AG09319 (cell line): ENCODE measurements around the gene LRRTM4.

Experiments
- DNase-seq: peaks from one replicate; pipeline ENCODE4 v3.0.0-alpha.2; 2010; ENCODE audit warnings: low read depth; ENCODE audit errors: extremely low read depth
- CTCF ChIP-seq: IDR thresholded peaks from 2 replicates; pipeline ENCODE4 v1.5.1; 2011; ENCODE audit warnings: low read depth, mild to moderate bottlenecking, inconsistent platforms, low read length, moderate library complexity

LRRTM4 gene

DNA sequence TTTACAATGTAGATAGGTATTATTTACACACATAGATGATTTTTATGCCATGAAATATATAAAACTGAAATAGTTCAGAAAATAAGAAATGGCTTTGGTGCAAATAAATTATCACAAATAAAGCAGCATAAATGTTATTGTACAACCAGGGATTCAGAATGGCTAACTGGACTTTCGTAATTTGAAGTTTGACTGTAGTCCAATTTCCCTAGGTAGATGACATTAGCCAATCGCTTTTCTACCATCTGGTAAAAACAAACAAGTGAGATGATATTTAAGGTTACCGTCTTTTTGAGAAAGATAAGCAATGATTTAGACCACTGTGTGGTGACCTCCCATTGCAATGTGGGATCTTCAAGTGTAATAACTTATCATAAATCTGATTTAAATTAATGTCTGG lies 400.7 kb downstream of the LRRTM4 start:
- TF ChIP-seq CTCF, result no peak
- DNase-seq, result no peak

GRCh38 chr2:77119333-77119732 lies 402.8 kb downstream of the LRRTM4 start:
- TF ChIP-seq CTCF, result no peak
- DNase-seq, result no peak

DNA sequence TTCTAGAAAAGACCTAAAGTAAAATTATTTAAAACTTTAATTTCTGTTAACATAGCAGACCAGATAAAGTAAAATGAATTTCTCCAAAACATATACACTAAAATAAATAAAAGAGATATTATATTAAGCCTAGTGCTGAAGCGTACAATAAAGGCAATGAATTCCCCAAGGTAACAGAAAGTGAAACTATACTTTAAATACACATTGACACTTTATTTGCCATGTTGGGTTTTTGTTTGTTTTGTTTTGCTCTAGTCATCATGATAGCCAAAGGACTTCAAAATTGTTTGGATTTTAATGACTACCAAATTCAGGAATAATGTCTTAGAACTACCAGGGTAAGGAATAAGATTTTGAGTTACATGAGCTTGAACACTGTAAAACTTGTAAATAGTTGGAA lies 413.3 kb downstream of the LRRTM4 start:
- DNase-seq, result no peak
- TF ChIP-seq CTCF, result no peak

- no peak for DNase-seq
- no peak for TF ChIP-seq CTCF
Measured at GRCh38 chr2:77105008-77105407, 417.2 kb downstream of the LRRTM4 start.

DNA sequence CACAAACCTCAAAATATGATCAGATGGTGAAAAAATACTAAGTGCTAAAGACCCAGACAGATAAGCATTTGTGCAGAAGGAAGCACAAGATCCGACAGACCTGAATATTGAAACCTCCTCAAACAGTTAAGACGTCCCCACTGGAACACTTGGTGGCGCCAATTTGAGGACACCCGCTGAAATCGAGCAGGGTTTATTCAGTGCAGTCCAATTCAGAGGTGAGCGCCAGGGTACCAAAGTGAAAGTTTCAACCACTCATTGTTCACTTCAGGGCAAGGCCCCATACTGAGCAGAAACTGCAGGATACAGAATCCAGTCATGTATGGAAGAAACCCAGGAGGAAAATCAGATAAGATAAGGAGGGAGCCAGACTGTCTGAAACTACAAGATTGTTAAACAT lies 417.6 kb downstream of the LRRTM4 start:
- no peak for DNase-seq
- TF ChIP-seq CTCF, result no peak

DNA sequence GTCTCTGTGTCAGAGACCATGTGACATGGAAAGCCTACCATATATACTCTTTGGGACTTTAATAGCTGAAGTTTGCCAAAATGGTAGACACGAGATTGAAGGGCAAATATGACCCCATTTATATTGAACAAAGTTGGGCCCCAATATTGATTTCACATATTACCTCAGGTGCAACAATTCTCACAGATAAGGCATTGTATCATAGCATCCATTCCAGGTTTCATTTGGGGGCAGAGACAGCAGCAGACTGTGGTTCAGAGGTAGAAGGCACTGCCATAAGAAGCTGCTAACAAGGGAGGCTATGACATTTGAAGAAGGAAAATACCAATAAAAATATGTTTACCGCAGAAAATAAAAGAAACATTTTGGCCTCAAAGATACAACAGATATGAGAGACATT lies 419.2 kb downstream of the LRRTM4 start:
- no peak for DNase-seq
- TF ChIP-seq CTCF, result no peak

DNA sequence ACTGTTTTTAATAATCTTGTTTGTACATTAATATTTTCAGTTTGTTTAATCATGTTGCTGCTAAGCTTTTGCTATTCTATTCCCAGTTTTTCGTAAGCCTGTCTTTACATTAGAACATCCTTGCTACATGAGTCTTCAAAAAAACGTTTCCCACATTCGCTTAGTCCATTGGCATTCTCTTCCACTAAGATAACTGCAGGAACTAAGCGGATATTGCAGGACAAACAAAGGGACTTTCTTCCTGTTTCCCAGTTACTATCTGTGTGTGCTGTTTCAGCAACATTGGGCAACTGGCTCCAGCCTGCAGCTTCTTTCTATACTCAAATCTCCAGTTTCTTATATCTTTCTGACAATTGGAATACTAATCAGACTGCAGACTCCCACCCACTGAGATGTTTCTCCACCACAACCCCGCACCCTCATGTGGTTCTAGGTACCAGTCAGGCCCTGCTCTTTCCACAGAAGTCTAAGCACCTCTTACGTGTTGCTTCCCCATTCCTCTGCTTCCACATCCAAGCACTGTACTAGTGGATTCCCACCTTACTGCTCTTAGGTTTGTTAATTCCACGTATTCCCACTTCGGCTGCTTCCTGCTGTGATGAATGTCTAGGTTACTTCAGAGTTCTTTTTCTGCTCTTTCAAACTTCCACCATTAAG lies 420.3 kb downstream of the LRRTM4 start:
- DNase-seq, result no peak
- TF ChIP-seq CTCF, result no peak
